ENCODE results near the gene RGS12. TPM values are rescaled to one million over a fixed set of nuclear protein-coding genes. Genes with fewer than 3 reads are reported as not detected.

The RGS12 gene
- total RNA-seq, 4 donors from 2014 or later: 3.5 to 63.8 (median 40.1) TPM

DNA sequence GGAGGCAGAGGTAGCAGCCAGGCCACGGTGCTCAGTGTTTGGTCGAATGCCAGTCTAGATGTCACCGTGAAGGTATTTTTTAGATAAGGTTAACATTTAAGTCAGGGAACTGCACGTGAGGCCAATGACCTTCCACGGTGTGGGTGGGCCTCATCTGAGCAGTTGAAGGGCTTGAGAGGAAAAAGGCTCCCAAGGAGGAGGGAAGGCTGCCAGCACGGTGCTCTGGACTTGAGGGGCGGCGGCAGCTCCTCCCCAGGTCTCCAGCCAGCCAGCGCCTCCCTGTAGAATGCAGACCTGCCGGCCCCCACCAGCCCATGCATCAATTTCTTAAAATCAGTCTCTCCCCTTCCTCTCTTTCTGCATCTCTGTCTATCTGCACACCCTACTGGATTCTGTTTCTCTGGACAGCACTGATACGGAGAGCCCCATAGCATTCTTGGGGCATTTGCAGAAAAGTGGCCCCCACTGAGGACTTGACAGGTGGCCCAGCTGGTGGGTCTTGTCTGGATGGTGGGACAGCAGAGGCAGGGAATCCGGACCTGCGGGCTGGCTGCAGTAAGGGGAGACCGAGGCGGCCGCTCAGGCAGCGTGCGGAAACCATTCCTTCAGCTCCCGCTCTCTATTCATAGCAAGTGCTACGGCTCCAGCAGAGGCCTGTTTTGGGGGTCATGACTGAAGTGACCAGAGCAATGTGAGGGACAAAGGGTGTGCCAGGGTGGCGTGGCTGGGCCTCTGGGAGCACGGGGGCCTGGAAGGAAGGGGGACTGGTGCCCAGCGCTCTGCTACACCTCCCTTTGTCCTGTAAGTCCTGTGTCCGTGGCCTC lies 7.9 kb upstream of the RGS12 start:
- H3K27ac ChIP-seq: no peak overlapping the region
- no peaks in the 10 kb centered on the region for H3K36me3 ChIP-seq
- no peak overlapping the region for H3K4me3 ChIP-seq
- no peaks in the 10 kb centered on the region for H3K27me3 ChIP-seq
- intact Hi-C loops (cut with DNase I; ENCODE audit: low total_unique reads): no loop called here
- TF ChIP-seq, protein P1, sequence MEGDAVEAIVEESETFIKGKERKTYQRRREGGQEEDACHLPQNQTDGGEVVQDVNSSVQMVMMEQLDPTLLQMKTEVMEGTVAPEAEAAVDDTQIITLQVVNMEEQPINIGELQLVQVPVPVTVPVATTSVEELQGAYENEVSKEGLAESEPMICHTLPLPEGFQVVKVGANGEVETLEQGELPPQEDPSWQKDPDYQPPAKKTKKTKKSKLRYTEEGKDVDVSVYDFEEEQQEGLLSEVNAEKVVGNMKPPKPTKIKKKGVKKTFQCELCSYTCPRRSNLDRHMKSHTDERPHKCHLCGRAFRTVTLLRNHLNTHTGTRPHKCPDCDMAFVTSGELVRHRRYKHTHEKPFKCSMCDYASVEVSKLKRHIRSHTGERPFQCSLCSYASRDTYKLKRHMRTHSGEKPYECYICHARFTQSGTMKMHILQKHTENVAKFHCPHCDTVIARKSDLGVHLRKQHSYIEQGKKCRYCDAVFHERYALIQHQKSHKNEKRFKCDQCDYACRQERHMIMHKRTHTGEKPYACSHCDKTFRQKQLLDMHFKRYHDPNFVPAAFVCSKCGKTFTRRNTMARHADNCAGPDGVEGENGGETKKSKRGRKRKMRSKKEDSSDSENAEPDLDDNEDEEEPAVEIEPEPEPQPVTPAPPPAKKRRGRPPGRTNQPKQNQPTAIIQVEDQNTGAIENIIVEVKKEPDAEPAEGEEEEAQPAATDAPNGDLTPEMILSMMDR (IDR thresholded peaks at IDR 0.05): no peak
- TF ChIP-seq POLR2A (IDR thresholded peaks at IDR 0.05): no peak
- H3K4me1 ChIP-seq: no peaks in the 10 kb centered on the region
- no peak for DNase-seq
- no peaks in the 10 kb centered on the region for H3K9me3 ChIP-seq

DNA sequence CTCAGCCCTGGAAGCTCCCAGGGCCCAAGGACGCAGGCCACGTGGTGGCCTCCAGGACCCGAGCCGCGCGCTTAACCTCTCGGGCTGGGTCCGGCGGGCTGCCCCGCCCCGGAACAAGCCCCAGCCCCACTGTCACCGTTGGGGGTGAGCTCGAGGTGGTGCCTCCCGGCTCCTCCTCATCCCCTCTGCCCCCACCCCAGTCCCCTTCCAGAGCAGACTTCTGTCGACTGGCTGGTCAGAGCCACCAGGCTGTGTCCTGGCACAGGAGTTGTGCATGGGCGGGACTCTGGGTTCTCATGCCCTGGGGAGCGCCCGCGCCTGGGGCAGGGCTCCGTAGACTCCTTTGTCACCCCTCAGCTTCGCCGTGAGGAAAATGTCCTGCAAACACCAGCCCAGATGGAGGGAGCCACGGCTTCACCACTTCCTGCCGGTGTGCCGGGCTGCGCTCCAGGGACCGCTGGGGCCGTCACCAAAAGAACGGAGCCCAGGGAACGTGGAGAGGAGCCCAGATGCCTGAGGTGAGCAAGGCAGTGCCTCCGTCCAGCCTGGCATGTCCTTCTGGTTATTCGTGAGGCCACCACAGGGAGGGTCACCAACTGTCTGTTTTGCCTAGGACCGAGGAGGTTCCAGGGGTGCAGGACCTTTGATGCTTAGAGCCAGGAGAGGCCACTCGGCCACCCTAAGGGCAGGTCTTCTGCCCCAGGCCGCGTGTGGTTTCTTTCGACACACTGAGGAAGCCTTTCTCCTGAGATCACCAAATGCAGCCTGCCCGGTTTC lies 7.1 kb upstream of the RGS12 start:
- H3K27ac ChIP-seq: no peak overlapping the region
- no peaks in the 10 kb centered on the region for H3K9me3 ChIP-seq
- no peak overlapping the region for H3K4me3 ChIP-seq
- H3K4me1 ChIP-seq: no peaks in the 10 kb centered on the region
- intact Hi-C loops (cut with DNase I; ENCODE audit: low total_unique reads): no loop called here
- no peaks in the 10 kb centered on the region for H3K27me3 ChIP-seq
- no peak for DNase-seq
- H3K36me3 ChIP-seq: no peaks in the 10 kb centered on the region
- TF ChIP-seq POLR2A (IDR thresholded peaks at IDR 0.05): no peak
- TF ChIP-seq, protein P1 (IDR thresholded peaks at IDR 0.05): no peak

DNA sequence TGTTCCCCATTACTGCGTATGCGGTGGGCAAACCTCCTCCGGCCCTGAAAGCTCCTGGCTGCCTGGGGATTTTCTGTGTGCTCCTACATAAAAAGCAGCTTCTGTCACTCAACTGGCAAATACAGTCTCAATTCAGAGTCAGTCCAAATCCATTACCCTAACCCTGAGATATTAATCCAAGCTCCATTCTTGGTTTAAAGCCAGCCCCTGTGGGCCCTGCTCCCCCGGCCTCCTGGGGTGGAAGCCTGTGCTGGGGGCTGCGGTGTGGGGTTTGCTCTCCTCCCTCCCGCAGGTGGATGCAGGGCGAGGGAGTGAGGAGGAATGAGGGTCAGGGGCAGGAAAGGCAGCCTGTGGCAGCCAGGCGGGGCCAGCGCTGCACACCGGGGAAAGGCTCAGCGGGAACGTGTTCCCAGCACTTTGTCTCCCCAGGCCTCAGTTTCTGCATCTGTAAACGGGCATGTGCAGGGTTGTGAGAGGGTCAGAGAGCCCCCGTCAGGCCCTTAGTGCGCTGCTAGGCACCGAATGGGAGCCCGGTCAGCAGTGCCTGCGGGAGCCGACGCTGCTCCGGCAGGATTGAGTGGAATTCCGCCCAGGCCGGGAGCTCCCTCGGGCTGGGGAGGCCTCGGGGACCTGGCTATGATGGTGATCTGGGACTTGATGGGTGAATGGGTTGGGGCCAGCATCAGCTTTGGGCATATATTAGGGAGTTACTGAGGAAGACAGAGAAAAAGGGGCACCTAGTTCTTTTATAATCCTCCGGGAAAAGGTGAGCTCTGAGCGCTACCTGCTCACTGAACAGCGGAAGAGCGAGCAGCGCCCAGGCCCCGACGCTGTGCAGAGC lies 6.3 kb upstream of the RGS12 start:
- Histone ChIP-seq H3K4me3 (no peak overlapping the region), H3K27ac (no peak overlapping the region), H3K4me1 (peaks cover 0 to 4% of the 10 kb centered on the region in 2 donors), H3K36me3 (no peaks in the 10 kb centered on the region), H3K9me3 (no peaks in the 10 kb centered on the region), H3K27me3 (no peaks in the 10 kb centered on the region)
- intact Hi-C loops (cut with DNase I; ENCODE audit: low total_unique reads): no loop called here
- TF ChIP-seq POLR2A (IDR thresholded peaks at IDR 0.05): no peak
- TF ChIP-seq, protein P1 (IDR thresholded peaks at IDR 0.05): no peak
- DNase-seq: no peak

DNA sequence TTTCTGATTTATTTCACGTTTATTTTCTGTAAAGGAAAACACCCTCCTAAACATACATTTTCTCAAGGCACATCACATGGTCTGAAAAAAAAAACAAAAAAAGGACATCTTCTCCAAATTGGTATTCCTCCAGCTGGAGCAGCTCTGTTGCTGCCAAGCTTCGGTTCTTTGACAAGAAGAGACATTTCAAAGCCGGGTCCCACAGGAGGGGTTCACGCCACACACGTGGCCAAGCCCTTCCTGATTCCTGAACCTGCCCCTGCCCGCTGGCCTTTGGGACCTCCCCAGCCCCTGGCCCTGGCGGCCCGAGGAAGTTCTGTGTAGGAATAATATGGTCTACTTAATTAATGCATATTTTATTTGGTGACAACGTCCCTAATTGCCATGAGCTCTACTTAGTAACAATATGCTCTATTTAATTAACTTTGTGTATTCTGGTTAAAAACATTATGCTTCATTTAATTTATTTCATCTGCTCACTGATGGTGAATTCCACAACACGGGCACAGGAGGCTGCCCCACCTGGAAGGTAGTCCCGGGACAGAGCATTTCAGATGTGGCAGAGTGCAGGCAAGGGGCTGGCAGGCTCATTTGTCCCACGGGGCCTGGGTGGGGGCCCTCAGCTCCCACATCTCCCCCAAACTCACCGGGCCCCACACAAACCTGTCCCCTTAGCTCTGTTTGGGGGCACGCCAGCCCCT lies 5.4 kb upstream of the RGS12 start:
- no peaks in the 10 kb centered on the region for H3K36me3 ChIP-seq
- intact Hi-C loops (cut with DNase I; ENCODE audit: low total_unique reads): no loop called here
- H3K4me3 ChIP-seq: no peak overlapping the region
- DNase-seq: no peak
- no peaks in the 10 kb centered on the region for H3K27me3 ChIP-seq
- TF ChIP-seq POLR2A (IDR thresholded peaks at IDR 0.05): no peak
- TF ChIP-seq, protein P1 (IDR thresholded peaks at IDR 0.05): no peak
- H3K4me1 ChIP-seq: peaks cover 0 to 5% of the 10 kb centered on the region in 2 donors
- H3K27ac ChIP-seq: no peak overlapping the region
- H3K9me3 ChIP-seq: no peaks in the 10 kb centered on the region
